Liver (tissue), 9 donors: ENCODE data around the gene CHRDL2. TPM values are rescaled to one million over a fixed set of nuclear protein-coding genes. Genes with fewer than 3 reads are reported as not detected.

Experiments used
- DNase-seq: peaks from one replicate; pipeline ENCODE4 v3.0.0-alpha.2; 2017; ENCODE audit warnings: low spot score
- H3K27ac ChIP-seq, 2 donors: one replicate each; pipeline ENCODE4 v1.7.0; 2013; ENCODE audit warnings: inconsistent platforms in 2 of 2, low read length in 2 of 2, control low read depth in 1 of 2, low read depth in 1 of 2, mild to moderate bottlenecking in 1 of 2
- H3K27me3 ChIP-seq, 4 donors: one replicate each; pipeline versions ENCODE4 v1.6.1 to v1.7.0; 2013; ENCODE audit warnings: low read length in 3 of 4, inconsistent platforms in 1 of 4, mild to moderate bottlenecking in 1 of 4, moderate library complexity in 1 of 4; ENCODE audit not compliant: control insufficient read depth in 4 of 4, insufficient read depth in 4 of 4
- H3K36me3 ChIP-seq, 4 donors: one replicate each; pipeline versions ENCODE4 v1.6.1 to v1.7.0; 2013; ENCODE audit warnings: low read length in 3 of 4, mild to moderate bottlenecking in 3 of 4, low read depth in 1 of 4, moderate library complexity in 1 of 4; ENCODE audit not compliant: control insufficient read depth in 4 of 4, insufficient read depth in 3 of 4
- H3K4me1 ChIP-seq, 4 donors: one replicate each; pipeline versions ENCODE4 v1.6.1 to v1.7.0; 2013; ENCODE audit warnings: low read length in 3 of 4, mild to moderate bottlenecking in 3 of 4, moderate library complexity in 1 of 4; ENCODE audit not compliant: control insufficient read depth in 4 of 4, insufficient read depth in 4 of 4
- H3K4me3 ChIP-seq, 3 donors: one replicate each; pipeline versions ENCODE4 v1.6.1 to v1.7.0; 2013; ENCODE audit warnings: low read length in 3 of 3, control low read depth in 1 of 3, low read depth in 1 of 3, mild to moderate bottlenecking in 1 of 3
- H3K9ac ChIP-seq, 2 donors: one replicate each; pipeline ENCODE4 v1.7.0; 2013; ENCODE audit warnings: low read length in 2 of 2, mild to moderate bottlenecking in 2 of 2, moderate library complexity in 2 of 2, control low read depth in 1 of 2, low read depth in 1 of 2
- H3K9me3 ChIP-seq, 4 donors: one replicate each; pipeline versions ENCODE4 v1.6.1 to v1.7.0; 2013; ENCODE audit warnings: low read length in 3 of 4; ENCODE audit not compliant: control insufficient read depth in 4 of 4
- EGR1 ChIP-seq, 2 donors: IDR thresholded peaks; 2 replicates each; pipeline ENCODE4 v1.6.1; 2016 to 2018; ENCODE audit warnings: antibody characterized with exemption in 2 of 2, low read depth in 2 of 2
- FOXA1 ChIP-seq: IDR thresholded peaks from 2 replicates; pipeline ENCODE4 v1.6.1; 2016; ENCODE audit warnings: antibody characterized with exemption
- FOXA2 ChIP-seq: IDR thresholded peaks from 2 replicates; pipeline ENCODE4 v1.6.1; 2016; ENCODE audit warnings: antibody characterized with exemption
- GABPA ChIP-seq, 2 donors: IDR thresholded peaks in 1 of 2; conservative IDR thresholded peaks in 1 of 2; 2 replicates each; pipeline ENCODE4 v1.6.1; 2016; ENCODE audit warnings: antibody characterized with exemption in 2 of 2, mild to moderate bottlenecking in 1 of 2, moderate library complexity in 1 of 2
- HNF4A ChIP-seq, 2 donors: conservative IDR thresholded peaks; 2 replicates each; pipeline ENCODE4 v1.6.1; 2016; ENCODE audit warnings: antibody characterized with exemption in 2 of 2, mild to moderate bottlenecking in 2 of 2
- HNF4G ChIP-seq: IDR thresholded peaks from 2 replicates; pipeline ENCODE4 v1.6.1; 2016; ENCODE audit warnings: antibody characterized with exemption
- JUND ChIP-seq, 2 donors: IDR thresholded peaks; 2 replicates each; pipeline ENCODE4 v1.6.1; 2016; ENCODE audit warnings: antibody characterized with exemption in 2 of 2
- NR2F2 ChIP-seq: IDR thresholded peaks from 2 replicates; pipeline ENCODE4 v1.6.1; 2016; ENCODE audit warnings: antibody characterized with exemption
- RAD21 ChIP-seq, 2 donors: IDR thresholded peaks; 2 replicates each; pipeline ENCODE4 v1.6.1; 2016; ENCODE audit warnings: antibody characterized with exemption in 2 of 2, mild to moderate bottlenecking in 2 of 2
- RXRA ChIP-seq, 2 donors: IDR thresholded peaks; 2 replicates each; pipeline ENCODE4 v1.6.1; 2017 to 2018; ENCODE audit warnings: antibody characterized with exemption in 2 of 2, mild to moderate bottlenecking in 1 of 2
- SP1 ChIP-seq: IDR thresholded peaks from 2 replicates; pipeline ENCODE4 v1.6.1; 2018; ENCODE audit warnings: antibody characterized with exemption, mild to moderate bottlenecking
- TAF1 ChIP-seq: conservative IDR thresholded peaks from 2 replicates; pipeline ENCODE4 v1.6.1; 2016; ENCODE audit warnings: antibody characterized with exemption, mild to moderate bottlenecking
- YY1 ChIP-seq: IDR thresholded peaks from 2 replicates; pipeline ENCODE4 v1.6.1; 2016; ENCODE audit warnings: antibody characterized with exemption, mild to moderate bottlenecking
- WGBS: extraction: QIAGEN DNeasy Blood & Tissue Kit; methylation state at CpG from one replicate; pipeline ENCODE4 v1.1.7; 2013; 5-methylcytosine and 5-hydroxymethylcytosine counted together
- polyA plus RNA-seq, 2 donors: library from polyadenylated mRNA; stranded (reverse) in 1 of 2; unstranded in 1 of 2; fragments of 200-250 nt in 1 of 2; fragments of >200 nt in 1 of 2; fragmentation: Nextera tagmentation in 1 of 2; extraction: Ambion mirVana in 1 of 2; gene quantifications; one replicate each; pipeline versions ENCODE4 v1.2.1 to v1.2.3, GENCODE V29; 2013 to 2015
- total RNA-seq, 2 donors: library from RNA; depleted of rRNA; stranded (reverse); fragments of >200 nt; gene quantifications; one replicate each; pipeline ENCODE4 v1.2.3, GENCODE V29; 2014
- TF ChIP-seq, protein P1 (sequence below): IDR thresholded peaks from 2 replicates; pipeline ENCODE4 v1.6.1; 2016; ENCODE audit warnings: antibody characterized with exemption
- TF ChIP-seq, protein P2 (sequence below): IDR thresholded peaks from 2 replicates; pipeline ENCODE4 v1.6.1; 2016; ENCODE audit warnings: antibody characterized with exemption
- TF ChIP-seq, protein P3 (sequence below): IDR thresholded peaks from 2 replicates; pipeline ENCODE4 v1.6.1; 2016; ENCODE audit warnings: antibody characterized with exemption
- TF ChIP-seq, protein P4 (sequence below): fragments of 150-350 bp; IDR thresholded peaks from 2 replicates; pipeline ENCODE4 v1.5.1; 2017; ENCODE audit warnings: improper control_type of control experiment, low read depth, low read length; ENCODE audit not compliant: missing input control
- TF ChIP-seq, protein P5 (sequence below): IDR thresholded peaks from 2 replicates; pipeline ENCODE4 v1.6.1; 2016; ENCODE audit warnings: antibody characterized with exemption, mild to moderate bottlenecking
- donor health status: healthy.
- donor health status: healthy.
- donor health status: healthy.
- donor health status: healthy.
- donor health status: healthy.

Gene CHRDL2
- total and polyA plus RNA-seq, 4 donors = 1.8 to 19.0 (median 15.8) TPM; not detected in 1

DNA sequence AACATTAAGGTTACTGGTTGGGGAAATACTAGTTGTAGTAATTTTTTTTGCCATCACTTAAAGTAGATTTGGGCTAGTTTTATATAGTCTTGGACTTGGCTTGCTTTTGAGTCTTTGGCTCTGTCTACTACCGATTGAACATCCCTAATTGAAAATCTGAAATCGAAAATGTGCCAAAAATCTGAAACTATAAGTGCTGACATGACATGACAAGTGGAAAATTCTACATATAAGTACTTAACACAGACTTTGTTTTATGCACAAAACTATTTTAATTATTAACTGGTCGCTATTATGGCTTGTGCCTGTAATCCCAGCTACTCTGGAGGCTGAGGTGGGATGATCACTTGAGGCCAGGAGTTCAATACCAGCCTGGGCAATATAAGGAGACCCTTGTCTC, 39.9 kb upstream of the CHRDL2 start:
- H3K9ac ChIP-seq = no peak overlapping the region
- TF ChIP-seq RAD21 (IDR thresholded peaks at IDR 0.05) (no peak), EGR1 (IDR thresholded peaks at IDR 0.05; ENCODE audit: low read depth in 2 of 2) (no peak), FOXA1 (no peak), HNF4A (conservative IDR thresholded peaks at IDR 0.05) (no peak), SP1 (no peak), RXRA (IDR thresholded peaks at IDR 0.05) (no peak), YY1 (no peak), HNF4G (no peak), FOXA2 (no peak), GABPA (IDR thresholded peaks at IDR 0.05 in 1 of 2, conservative IDR thresholded peaks at IDR 0.05 in 1 of 2) (no peak), JUND (IDR thresholded peaks at IDR 0.05) (no peak), NR2F2 (no peak)
- TF ChIP-seq, protein P1, sequence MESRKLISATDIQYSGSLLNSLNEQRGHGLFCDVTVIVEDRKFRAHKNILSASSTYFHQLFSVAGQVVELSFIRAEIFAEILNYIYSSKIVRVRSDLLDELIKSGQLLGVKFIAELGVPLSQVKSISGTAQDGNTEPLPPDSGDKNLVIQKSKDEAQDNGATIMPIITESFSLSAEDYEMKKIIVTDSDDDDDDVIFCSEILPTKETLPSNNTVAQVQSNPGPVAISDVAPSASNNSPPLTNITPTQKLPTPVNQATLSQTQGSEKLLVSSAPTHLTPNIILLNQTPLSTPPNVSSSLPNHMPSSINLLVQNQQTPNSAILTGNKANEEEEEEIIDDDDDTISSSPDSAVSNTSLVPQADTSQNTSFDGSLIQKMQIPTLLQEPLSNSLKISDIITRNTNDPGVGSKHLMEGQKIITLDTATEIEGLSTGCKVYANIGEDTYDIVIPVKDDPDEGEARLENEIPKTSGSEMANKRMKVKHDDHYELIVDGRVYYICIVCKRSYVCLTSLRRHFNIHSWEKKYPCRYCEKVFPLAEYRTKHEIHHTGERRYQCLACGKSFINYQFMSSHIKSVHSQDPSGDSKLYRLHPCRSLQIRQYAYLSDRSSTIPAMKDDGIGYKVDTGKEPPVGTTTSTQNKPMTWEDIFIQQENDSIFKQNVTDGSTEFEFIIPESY = no peak
- TF ChIP-seq, protein P2, sequence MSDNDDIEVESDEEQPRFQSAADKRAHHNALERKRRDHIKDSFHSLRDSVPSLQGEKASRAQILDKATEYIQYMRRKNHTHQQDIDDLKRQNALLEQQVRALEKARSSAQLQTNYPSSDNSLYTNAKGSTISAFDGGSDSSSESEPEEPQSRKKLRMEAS = no peak
- no peak overlapping the region for H3K27ac ChIP-seq
- H3K36me3 ChIP-seq = no peaks in the 10 kb centered on the region
- no peaks in the 10 kb centered on the region for H3K9me3 ChIP-seq
- no peaks in the 10 kb centered on the region for H3K27me3 ChIP-seq
- WGBS = 98% methylated on average over 3 of the region's 3 CpGs
- no peak overlapping the region for H3K4me3 ChIP-seq
- DNase-seq = no peak
- H3K4me1 ChIP-seq = peaks cover 0 to 3% (median 1%) of the 10 kb centered on the region in 4 donors

DNA sequence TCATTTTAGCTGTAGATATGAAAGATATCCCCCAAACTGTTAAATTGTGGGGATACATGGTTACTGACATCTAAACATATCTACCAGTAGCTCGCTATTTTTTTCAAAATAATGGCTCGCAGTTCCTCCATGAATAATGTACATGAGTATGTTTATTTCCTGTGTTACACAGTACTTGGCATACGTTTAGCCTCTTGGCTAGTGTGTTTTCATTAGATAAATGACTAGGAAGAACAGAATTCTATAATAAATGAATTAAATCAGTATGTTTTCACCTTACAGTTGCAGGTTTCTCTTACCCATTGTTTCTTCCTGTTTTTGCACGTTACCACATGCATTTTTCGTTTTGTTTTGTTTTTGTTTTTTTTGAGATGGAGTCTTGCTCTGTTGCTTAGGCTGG, 39.2 kb upstream of the CHRDL2 start:
- no peaks in the 10 kb centered on the region for H3K36me3 ChIP-seq
- no peak for DNase-seq
- no peaks in the 10 kb centered on the region for H3K9me3 ChIP-seq
- H3K9ac ChIP-seq = no peak overlapping the region
- H3K4me3 ChIP-seq = no peak overlapping the region
- no peaks in the 10 kb centered on the region for H3K27me3 ChIP-seq
- WGBS = 76% methylated on average over 5 of the region's 5 CpGs
- H3K4me1 ChIP-seq = peaks cover 0 to 3% (median 1%) of the 10 kb centered on the region in 4 donors
- TF ChIP-seq SP1 (no peak), TAF1 (no peak), GABPA (IDR thresholded peaks at IDR 0.05 in 1 of 2, conservative IDR thresholded peaks at IDR 0.05 in 1 of 2) (no peak), FOXA2 (no peak), EGR1 (IDR thresholded peaks at IDR 0.05; ENCODE audit: low read depth in 2 of 2) (no peak), RXRA (IDR thresholded peaks at IDR 0.05) (no peak), RAD21 (IDR thresholded peaks at IDR 0.05) (no peak), HNF4G (no peak), JUND (IDR thresholded peaks at IDR 0.05) (no peak), FOXA1 (no peak)
- TF ChIP-seq, protein P3, sequence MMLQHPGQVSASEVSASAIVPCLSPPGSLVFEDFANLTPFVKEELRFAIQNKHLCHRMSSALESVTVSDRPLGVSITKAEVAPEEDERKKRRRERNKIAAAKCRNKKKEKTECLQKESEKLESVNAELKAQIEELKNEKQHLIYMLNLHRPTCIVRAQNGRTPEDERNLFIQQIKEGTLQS = no peak
- TF ChIP-seq, protein P1 = no peak
- TF ChIP-seq, protein P4, sequence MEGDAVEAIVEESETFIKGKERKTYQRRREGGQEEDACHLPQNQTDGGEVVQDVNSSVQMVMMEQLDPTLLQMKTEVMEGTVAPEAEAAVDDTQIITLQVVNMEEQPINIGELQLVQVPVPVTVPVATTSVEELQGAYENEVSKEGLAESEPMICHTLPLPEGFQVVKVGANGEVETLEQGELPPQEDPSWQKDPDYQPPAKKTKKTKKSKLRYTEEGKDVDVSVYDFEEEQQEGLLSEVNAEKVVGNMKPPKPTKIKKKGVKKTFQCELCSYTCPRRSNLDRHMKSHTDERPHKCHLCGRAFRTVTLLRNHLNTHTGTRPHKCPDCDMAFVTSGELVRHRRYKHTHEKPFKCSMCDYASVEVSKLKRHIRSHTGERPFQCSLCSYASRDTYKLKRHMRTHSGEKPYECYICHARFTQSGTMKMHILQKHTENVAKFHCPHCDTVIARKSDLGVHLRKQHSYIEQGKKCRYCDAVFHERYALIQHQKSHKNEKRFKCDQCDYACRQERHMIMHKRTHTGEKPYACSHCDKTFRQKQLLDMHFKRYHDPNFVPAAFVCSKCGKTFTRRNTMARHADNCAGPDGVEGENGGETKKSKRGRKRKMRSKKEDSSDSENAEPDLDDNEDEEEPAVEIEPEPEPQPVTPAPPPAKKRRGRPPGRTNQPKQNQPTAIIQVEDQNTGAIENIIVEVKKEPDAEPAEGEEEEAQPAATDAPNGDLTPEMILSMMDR = no peak
- TF ChIP-seq, protein P5, sequence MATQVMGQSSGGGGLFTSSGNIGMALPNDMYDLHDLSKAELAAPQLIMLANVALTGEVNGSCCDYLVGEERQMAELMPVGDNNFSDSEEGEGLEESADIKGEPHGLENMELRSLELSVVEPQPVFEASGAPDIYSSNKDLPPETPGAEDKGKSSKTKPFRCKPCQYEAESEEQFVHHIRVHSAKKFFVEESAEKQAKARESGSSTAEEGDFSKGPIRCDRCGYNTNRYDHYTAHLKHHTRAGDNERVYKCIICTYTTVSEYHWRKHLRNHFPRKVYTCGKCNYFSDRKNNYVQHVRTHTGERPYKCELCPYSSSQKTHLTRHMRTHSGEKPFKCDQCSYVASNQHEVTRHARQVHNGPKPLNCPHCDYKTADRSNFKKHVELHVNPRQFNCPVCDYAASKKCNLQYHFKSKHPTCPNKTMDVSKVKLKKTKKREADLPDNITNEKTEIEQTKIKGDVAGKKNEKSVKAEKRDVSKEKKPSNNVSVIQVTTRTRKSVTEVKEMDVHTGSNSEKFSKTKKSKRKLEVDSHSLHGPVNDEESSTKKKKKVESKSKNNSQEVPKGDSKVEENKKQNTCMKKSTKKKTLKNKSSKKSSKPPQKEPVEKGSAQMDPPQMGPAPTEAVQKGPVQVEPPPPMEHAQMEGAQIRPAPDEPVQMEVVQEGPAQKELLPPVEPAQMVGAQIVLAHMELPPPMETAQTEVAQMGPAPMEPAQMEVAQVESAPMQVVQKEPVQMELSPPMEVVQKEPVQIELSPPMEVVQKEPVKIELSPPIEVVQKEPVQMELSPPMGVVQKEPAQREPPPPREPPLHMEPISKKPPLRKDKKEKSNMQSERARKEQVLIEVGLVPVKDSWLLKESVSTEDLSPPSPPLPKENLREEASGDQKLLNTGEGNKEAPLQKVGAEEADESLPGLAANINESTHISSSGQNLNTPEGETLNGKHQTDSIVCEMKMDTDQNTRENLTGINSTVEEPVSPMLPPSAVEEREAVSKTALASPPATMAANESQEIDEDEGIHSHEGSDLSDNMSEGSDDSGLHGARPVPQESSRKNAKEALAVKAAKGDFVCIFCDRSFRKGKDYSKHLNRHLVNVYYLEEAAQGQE = no peak
- H3K27ac ChIP-seq = no peak overlapping the region
